NCI-H187 treated with DMSO at 0.1 percent for 48 hours (cell line): ENCODE results near the gene ATP6V1G3.
"Not testable (repeated sequence)": the region's sequence is repeated elsewhere in the genome, so short reads cannot be mapped to it uniquely, and the experiment has no call there.

Source experiments
- DNase-seq: peaks from one replicate; lab custom pipeline; 2025; lab: John Stamatoyannopoulos, UW

Gene ATP6V1G3

DNA sequence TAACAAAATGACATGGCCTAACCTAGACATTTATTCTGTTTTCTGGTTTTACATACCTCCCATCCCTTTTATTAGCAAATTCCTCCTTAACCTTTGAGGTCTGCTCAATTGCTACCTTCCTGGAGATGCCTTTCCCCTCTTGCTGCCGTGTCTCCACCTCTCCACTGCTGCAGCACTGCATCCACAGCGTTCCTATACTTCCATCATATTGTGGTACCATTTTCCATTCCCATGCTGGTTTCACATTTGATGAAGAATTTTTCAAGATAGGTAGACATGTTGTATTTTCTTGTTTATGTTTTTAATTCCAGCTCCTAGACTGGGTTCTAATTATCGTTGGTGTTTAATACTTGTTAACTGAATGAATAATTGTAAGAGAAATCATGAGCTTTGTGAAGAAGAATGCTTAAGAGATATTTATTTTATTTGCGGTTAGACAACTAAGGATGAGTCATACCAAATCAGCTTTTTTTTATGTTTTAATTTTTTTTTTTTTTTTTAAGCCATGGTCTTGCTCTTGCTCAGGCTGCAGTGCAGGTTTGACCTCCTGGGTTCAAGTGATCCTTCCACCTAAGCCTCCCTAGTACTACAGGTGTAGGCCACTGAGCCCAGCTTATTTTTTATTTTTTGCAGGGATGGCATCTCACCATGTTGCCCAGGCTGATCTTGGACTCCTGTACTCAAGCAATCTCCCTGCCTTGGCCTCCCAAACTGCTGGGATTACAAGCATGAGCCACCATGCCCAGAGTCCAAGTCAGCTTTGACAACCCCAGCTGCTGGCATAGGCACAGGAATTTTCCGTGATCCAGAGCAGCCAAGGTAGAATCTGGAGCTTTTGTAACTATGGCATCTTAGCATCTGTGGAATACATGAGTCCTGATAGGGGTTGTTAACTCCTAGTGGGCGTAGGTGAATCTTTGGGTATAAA, 44.0 kb downstream of the ATP6V1G3 start:
- no peak for DNase-seq

GRCh38 chr1:198495631-198496030, 44.8 kb downstream of the ATP6V1G3 start:
- DNase-seq: no peak

DNA sequence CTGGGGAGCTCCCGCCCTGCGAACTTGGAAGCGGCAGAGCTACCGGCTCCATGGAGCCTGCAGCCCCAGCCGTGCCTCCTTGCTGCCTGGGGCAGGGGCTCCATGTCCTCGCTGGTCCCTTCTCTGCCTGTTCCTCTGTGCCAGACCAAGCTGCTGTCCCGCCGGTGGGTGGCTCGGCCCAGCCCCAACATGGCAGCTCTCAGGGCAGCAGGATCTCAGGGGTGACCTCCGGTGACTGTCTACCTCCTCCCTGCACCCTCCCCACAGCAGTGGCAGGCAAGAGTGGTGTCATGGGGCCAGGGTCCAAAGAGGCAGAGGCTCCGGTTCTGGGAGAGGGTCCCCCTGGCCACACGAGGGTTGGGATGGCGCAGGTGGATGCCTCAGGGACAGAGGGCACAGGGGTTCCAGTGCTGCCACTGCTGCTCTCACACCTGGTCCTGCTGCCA, 45.8 kb downstream of the ATP6V1G3 start:
- no peak for DNase-seq

GRCh38 chr1:198494139-198494538, 46.3 kb downstream of the ATP6V1G3 start:
- no peak for DNase-seq

DNA sequence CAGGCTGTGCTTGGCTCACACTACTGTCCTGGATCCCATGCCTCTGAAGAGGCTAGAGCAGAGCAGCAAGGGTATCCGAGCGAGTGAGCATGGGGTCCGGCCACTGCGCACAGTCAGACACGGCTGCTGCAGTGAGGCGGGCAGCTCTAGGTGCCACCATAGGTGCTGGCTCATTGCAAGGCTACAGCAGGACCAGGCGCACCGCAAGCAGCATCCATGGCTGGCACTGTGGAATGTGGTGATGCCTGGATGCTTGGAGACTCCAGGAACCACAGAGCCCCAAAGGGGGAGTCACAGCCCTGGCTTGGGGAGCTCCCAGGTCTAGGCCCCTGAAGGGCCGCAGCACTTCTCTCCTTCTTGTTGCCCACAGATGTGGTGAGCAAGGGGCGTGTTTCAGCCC, 47.2 kb downstream of the ATP6V1G3 start:
- no peak for DNase-seq

DNA sequence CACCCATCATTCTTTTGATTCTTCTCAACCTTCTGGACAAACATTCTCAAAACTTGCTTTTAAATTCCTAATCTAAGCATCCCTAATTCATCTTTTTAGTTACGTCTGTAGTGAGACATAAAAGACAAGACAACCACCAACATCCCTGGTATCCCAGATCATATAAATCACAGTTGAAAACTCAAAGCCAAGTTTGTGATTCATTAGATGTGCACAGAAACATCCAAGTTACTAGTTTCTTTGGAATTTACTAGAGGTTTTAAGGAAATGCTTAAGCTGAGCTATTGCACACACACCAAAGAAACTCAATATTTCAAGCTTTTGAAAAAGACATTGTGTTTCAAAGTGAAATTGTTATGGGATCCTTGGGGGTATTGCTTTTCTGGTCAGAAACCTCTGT, 47.6 kb downstream of the ATP6V1G3 start:
- no peak for DNase-seq

DNA sequence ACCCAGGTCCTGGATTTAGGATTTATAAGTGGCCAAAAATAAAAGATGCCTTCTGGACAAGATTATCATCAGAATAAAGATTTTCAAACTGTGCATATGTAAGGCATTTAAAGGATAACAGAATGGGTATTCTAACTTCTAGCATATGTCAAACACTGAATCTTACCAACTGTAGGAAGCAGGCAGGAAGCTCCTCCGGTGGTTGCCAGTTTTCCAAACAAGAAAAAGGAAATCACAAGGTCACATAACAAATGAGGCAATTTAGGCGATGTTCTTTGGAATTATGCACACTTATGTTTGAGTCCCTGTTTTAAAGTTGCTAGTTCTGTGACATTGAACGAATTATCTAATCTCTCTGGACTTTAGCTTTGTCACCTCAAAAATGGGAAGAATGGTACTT, 48.9 kb downstream of the ATP6V1G3 start:
- DNase-seq: no peak

GRCh38 chr1:198491028-198491427, 49.5 kb downstream of the ATP6V1G3 start:
- no peak for DNase-seq

- no peak for DNase-seq
Measured at GRCh38 chr1:198490224-198490623, 50.3 kb downstream of the ATP6V1G3 start.

- DNase-seq: no peak
Measured at GRCh38 chr1:198486903-198487302, 53.6 kb downstream of the ATP6V1G3 start.

GRCh38 chr1:198483645-198484044, 56.8 kb downstream of the ATP6V1G3 start:
- DNase-seq: no peak

DNA sequence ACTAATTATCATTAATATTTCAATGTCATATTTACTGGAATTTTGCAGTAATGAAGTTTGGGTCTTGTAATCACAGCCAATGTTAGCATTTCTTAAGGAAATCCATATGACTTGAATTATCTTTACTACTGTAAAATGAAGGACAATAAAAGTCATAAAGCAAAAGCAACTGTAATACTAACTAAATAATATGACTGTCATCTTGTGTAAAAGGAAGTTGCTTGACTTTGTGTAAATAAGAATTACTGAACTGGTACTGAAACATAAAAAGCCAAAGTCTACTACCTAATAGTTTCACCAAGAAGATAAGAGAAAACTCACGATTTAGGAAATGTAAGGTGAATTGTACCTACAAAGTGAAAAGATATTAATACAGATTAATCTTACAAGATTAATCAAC, 57.5 kb downstream of the ATP6V1G3 start:
- DNase-seq: no peak

DNA sequence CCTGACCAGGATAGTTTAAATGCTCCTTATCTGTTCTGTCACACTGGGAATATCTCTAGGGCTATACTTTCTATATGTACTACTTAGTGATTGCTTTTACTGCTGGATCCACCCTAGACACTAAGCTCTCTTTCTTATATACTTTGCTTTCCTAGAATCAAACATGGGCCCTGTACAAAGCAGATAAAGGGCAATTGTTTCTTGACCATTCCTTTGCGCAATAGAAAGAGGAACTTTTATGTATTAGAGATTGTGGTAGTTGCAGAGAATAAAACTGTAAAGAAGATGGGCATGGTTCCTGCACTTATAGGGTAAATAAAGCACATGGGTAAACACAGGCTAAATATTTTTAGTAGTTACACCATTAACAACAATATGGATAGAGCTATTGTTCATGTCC, 58.8 kb downstream of the ATP6V1G3 start:
- no peak for DNase-seq

DNA sequence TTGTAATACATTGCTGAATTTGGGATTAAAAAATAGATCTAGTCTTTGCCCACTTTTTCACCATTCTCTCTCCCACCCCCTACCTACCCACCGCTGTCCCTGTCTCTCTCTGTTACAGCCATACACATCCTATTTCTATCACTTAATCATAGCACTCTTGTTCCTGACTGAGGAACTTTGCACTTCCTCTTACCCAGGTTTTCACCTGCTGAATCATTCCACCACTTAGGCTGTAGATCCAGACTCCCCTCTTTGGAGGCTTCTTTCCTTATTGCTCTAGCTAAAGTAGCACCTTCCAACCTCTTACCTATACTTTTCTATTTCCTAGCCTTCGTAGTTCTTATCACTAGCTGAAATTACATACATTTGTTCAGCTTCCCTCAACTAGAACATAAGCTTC, 59.6 kb downstream of the ATP6V1G3 start:
- DNase-seq: no peak

- not testable (repeated sequence) for DNase-seq
Measured at GRCh38 chr1:198477354-198477753, 63.1 kb downstream of the ATP6V1G3 start.
